ENCODE results near the gene PTTG2.

DNA sequence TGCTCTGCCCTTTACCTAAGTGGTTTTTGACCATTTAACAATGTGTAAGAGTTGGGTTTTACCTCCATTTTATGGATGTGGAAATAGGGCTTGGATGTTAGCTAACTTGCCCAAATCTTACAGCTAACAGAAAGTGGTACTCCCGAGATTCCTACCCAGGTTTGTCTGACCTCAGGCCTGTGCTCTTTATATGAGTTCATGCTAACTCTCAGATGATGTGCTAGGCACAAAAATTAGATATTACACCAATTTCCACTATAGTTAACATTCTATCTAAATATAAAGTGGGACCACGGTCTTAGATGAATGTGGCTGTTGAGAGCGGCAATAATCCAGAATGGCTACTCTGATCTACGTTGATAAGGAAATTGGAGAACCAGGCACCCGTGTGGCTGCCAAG is at the start of gene PTTG2:
- TF ChIP-seq FOS (IDR thresholded peaks at IDR 0.05; ENCODE audit: low read depth, low read length) (no peak), RAD21 (IDR thresholded peaks at IDR 0.05; ENCODE audit: low read length) (no peak), POLR2A (IDR thresholded peaks at IDR 0.05; ENCODE audit: low read depth, low read length) (no peak), CEBPB (IDR thresholded peaks at IDR 0.05; ENCODE audit: low read depth, low read length) (no peak), RCOR1 (IDR thresholded peaks at IDR 0.05; ENCODE audit: insufficient replicate concordance, low read length) (no peak), BHLHE40 (IDR thresholded peaks at IDR 0.05; ENCODE audit: low read depth, low read length) (no peak)
- TF ChIP-seq, protein P1, sequence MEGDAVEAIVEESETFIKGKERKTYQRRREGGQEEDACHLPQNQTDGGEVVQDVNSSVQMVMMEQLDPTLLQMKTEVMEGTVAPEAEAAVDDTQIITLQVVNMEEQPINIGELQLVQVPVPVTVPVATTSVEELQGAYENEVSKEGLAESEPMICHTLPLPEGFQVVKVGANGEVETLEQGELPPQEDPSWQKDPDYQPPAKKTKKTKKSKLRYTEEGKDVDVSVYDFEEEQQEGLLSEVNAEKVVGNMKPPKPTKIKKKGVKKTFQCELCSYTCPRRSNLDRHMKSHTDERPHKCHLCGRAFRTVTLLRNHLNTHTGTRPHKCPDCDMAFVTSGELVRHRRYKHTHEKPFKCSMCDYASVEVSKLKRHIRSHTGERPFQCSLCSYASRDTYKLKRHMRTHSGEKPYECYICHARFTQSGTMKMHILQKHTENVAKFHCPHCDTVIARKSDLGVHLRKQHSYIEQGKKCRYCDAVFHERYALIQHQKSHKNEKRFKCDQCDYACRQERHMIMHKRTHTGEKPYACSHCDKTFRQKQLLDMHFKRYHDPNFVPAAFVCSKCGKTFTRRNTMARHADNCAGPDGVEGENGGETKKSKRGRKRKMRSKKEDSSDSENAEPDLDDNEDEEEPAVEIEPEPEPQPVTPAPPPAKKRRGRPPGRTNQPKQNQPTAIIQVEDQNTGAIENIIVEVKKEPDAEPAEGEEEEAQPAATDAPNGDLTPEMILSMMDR (conservative IDR thresholded peaks at IDR 0.05; ENCODE audit: low read depth, low read length): no peak
